Cerebellar cortex (tissue), 1 donor: Measurements from ENCODE around the gene PROX1.

Experiments used
- DNase-seq: peaks from one replicate; pipeline ENCODE4 v3.0.0-alpha.2; 2015; ENCODE audit warnings: low spot score

The PROX1 gene, protein sequence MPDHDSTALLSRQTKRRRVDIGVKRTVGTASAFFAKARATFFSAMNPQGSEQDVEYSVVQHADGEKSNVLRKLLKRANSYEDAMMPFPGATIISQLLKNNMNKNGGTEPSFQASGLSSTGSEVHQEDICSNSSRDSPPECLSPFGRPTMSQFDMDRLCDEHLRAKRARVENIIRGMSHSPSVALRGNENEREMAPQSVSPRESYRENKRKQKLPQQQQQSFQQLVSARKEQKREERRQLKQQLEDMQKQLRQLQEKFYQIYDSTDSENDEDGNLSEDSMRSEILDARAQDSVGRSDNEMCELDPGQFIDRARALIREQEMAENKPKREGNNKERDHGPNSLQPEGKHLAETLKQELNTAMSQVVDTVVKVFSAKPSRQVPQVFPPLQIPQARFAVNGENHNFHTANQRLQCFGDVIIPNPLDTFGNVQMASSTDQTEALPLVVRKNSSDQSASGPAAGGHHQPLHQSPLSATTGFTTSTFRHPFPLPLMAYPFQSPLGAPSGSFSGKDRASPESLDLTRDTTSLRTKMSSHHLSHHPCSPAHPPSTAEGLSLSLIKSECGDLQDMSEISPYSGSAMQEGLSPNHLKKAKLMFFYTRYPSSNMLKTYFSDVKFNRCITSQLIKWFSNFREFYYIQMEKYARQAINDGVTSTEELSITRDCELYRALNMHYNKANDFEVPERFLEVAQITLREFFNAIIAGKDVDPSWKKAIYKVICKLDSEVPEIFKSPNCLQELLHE

DNA sequence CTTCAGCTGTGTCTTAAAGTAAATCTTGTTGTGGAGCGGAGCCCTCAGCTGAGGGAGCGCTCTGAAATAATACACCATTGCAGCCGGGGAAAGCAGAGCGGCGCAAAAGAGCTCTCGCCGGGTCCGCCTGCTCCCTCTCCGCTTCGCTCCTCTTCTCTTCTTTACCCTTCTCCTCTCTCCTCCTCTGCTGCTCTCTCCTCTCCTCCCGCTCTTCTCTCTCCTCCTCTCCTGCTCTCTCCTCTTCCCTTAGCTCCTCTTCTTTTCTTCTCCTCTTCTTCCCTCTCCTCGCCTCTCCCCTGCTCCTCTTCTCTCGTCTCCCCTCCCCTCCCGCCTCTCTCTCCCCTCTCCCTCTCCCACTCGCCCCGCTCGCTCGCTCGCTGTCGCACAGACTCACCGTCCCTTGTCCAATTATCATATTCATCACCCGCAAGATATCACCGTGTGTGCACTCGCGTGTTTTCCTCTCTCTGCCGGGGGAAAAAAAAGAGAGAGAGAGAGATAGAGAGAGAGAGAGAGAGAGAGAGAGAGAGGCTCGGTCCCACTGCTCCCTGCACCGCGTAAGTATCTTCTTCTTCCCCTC, at the start of gene PROX1:
TSS of gene PROX1 (plus strand) at position 47 of the 580 bp plus-strand sequence. CDS start 8,563 bp downstream, outside the sequence.
- DNase-seq, result no peak

DNA sequence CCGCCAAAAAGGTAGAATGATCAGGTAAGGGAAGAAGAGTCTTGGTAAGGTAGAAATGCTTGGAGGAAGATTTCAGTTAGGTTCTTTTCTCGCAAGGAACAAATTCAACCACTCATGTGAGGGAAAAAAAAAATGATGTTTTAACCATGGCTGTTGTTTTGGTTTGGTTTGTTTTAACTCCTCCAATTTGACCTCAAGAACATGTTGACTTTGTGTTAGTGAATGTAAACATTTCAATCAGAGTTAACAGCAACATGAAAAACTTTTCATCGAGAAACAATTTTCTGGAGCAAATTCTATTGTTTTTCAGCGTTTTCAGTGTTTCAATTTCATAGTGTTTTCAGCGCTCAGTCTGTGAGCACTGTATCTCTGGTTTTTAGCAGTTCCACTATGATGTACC, 49.0 kb upstream of the PROX1 start:
- DNase-seq, result no peak

DNA sequence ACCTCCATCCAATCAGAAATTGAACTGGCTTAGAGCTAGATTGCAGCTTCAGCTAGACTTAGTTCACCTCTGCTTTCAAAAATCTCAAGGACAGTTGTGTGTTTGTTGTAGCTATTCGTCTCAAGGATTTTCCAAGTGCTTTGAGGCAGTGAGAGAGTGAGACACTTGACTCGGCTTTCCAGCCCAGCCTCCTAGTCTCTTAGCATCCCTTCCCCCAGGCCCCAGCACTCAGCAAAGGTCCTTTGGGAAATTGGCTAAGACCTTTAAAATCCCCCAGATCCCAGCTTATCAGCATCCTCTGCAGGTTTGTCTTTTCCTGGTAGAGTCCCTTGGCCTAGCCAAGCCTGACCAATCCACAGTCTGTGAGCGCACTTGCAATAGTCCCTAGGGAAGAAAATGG, 47.9 kb upstream of the PROX1 start:
- DNase-seq, result no peak

DNA sequence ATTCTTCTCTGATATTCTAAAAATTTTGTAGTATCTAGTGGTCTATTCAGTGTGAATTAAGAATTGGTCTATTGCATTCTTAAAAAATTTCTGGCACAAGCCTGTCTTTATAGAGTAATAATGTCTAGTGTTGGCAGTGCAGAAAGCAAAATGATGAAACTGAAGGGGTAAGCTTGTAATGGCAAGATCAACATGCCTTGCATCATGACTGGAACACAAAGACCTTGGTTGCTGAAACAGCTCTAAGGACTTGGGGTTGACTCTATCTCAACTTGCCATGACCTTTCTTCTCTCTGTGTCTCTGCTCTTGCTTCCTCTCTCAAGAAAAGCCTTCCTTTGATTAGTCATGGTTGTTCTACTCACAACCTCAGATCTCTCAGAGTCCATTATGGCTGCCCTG, 46.8 kb upstream of the PROX1 start:
- DNase-seq, result no peak

DNA sequence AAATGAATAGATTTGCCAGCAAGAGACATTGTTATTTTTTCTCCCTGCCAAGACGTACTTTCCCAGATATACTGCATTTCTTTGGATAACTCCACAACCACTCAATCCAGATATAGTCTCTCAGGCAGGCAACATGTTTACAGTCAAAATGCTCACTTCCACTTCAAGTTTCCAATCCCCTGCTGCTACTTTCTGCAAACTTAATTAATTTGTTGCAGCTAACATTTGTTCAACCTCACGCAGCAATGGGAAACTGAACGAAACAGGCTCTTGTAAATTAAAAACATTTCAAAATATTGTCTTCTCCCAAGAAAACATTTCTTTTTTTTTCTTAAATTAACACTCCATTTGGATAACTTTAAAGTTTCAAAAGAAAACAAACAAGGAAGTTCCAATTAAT, 45.7 kb upstream of the PROX1 start:
- no peak for DNase-seq

DNA sequence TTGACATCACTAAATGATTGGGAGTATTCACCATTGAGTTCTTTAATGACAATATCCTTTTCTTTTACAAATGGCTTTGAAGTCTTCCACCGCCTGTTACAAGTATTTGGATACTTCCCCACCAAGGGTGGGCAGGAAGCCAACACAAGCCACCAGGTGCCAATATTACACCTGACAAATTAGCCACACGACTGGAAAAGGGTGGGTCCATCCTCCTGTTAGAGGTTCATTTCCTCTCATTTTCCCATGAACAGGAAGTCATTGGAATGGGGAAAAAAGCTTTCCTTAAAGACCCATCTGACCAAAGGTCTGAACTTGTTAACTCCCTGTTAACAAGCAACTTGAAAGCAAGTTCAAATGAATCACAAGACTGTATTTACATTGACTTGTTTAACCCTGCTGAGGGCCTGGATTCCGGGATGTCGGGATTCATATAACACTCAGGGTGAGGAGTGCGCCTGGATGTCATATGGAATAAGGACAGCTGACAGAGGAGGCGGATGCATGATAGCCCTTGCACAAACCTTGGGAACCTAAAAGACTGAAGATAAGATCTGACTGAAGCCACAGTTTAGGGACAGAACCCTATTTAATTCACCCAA, 40.5 kb upstream of the PROX1 start:
- no peak for DNase-seq

DNA sequence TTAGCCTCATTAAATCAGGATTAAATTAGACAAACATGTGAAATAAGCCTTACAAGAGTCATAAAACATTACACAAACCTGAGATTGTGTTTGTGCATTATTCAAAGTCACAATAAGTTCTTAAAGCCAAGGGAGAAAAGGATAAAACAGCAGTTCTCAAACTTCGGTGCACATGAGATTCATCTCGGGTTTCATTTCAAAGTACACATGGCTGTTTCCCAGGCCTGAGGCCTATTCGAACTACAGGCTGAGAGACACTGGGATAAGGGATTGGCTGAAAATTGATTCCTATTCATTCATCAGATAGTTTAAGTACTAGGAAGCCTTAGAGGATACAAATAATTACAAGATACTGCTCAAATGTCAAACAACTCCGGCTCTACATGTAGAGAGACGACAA, 35.9 kb upstream of the PROX1 start:
- DNase-seq, result no peak

DNA sequence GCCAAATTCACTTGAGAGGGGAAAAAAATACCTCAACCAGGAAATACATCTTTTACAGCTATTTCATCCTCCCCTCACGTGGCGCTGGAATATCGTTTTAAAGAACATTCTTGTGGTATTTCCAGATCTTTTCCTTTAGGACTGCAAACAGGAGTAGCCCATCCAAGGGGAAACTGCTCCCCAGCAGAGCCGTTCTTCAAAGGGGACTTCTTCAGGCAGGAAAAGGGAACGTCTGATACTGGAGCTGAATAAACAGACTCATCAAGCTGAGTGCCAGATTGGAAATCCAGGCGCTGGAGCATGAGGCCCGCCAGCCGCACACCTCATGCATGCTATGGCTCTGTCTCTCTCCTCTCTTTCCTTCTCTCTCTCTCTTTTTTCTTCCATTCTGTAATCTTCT, 34.0 kb upstream of the PROX1 start:
- DNase-seq, result no peak

DNA sequence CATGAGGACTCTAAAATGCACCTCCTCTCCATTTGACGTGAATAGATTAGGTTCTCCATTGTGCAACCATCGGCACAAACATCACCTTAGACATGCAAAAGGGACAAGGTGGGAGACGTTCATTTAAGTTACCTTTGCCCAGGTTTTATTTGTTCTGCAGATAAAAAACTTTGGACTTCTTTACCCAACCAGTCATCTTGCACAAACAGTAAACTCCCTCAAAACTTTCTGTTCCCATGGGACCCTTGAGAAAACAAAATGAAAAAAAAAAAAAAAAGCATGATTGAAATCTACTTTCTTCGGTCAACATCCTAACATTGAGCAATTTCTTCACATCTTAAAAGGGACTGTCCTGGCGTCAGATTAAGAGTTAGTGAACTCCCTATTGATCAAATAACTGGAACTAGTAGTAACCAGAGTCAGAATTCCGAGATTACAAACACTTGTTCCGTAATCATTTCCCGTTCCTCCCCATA, 31.4 kb upstream of the PROX1 start:
- no peak for DNase-seq

DNA sequence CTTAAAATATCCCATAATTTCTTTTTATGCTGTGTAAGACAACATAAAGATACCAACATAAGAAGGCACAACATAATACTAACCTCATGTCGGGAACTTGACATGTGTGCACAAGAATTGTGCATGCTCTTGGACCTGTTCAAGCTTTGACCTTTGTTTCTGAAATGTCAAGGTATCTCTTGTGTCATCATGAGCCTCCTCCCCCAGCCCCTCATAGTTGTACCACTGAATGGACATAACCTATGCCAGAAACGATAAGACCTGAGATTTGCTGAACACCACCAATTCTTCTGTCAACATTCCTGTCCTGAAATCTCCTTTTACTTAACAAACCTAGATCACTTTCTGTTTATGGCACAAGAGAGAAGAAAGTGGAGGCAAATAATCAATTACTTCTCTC, 29.4 kb upstream of the PROX1 start:
- no peak for DNase-seq

DNA sequence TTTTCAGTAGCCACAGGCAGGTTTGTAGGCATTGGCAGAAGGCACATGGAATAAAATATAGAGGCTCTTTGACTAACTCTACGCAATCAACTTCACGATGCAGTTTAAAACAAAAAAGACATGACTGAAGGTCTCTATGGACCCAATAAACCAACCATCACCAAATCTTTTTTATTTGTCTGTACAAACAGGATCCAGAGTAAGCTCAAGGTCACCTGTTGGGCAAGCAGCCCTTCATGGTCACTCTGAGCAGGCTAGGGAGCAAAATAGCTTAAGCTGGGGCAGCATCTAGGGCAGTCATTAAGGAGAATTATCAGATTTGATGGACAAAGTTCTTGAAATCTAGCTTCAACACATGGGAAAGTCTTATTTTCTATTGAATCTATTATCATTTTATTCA, 26.8 kb upstream of the PROX1 start:
- DNase-seq, result no peak

DNA sequence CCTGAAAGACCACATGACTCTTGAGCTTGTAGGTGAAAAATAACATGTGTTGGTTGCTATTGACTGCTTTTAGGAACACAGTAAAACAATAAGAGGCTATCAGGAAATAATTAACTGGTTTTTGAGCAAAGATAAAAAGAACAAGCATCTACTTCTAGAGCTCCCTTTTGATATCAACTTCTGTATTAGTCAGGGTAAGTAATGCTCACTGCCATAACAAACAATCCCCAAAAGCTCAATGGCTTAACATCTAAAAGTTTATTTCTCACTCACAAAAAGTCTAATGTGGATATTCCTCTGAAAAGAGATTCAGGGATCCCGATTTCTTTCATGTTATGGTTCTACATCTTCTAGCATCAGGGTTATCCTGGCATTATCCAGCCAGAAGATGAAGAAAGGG, 25.3 kb upstream of the PROX1 start:
- no peak for DNase-seq

DNA sequence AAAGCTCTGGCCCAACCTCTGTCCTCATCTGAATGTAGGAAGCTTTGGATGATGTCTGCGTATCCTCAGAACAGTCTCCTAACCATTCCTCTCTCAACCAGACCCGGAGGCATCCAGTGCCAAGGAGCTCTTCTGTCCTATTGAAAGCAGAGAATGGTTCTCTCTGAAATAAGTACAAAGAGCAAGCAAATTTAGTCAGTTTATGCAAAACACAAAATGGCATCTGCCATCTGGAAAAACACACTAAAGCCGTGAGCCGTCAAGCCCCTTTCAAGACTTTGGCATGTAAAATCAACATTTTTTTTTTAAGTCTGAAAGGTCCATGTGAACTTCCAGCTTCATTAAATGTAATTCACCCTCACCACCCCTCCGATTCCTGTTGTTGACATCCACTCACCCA, 21.7 kb upstream of the PROX1 start:
- no peak for DNase-seq

DNA sequence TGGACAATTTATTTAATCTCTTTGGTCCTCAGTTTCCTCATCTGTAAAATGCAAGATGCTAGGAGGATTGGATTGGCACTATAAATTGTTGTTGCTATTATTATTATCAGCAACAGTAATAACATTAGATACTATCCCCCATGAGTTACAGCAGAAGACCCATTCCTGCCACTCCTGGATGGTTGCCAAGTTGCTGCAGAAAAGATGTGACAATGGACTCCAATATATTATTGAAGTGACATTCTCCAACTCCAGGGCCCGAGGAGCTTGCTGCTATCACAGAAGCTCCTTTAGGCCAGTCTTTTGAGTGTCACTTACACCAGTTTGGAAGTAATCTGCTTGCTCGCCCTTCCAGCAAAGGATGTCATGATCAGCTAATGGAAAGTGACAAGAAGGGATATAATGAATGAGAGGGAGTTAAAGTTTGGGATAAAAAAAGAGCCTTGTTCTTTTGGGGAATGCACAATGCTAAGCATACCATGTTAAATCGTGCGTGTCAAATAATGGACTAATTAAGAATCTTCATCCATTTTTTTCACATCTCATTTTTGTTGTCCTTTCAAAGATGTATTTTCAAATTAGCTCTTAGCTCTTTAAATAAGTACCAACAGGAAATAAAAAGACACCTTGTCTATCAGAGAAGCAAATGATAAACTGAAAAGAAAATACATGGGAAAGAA, 19.5 kb upstream of the PROX1 start:
- no peak for DNase-seq

DNA sequence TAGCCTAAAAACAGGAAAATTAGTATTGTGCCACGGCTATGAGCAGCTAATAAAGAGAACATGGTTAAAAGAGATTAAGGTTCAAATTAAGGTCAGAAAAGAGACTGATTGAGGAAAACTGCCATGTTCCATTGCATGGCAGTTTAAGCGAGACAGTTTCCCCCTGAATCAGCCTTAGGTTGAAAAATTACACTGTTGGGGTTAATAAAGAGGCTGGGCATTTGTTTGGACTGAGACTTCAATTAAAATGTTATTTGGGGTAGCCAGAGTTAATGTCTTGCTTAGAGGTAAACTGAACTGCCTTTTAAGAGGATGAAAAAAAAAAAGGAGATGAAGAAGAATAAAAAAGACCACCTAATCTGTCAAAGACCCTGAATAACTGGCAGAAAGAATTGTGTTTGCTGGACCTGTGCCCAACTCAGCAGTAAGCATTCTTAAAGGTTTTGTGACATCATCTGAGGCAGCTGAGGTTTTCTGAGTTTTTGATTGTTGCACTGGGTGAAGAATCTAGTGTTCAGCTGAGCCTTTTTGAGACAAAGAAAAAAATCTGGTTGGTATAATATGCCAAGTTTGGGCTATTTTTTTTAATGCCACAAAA, 17.7 kb upstream of the PROX1 start:
- no peak for DNase-seq

DNA sequence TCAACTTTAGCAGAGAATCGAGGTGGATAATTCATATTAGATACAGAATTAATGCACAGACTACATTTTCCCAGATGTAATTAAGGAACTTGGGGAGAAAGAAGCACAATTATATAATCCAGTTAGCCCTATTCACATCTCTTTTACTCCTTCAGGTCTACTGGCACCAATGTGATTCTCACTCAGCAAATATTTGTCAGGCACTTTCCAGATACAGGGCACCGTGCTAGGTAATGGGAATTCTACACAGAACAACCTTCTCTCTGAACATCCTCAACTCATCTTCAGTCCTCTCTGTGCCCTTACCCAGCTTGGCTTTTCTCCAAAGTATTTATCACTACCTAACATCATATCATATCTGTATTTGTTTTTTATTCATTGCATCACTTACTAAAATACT, 15.6 kb upstream of the PROX1 start:
- DNase-seq, result no peak

DNA sequence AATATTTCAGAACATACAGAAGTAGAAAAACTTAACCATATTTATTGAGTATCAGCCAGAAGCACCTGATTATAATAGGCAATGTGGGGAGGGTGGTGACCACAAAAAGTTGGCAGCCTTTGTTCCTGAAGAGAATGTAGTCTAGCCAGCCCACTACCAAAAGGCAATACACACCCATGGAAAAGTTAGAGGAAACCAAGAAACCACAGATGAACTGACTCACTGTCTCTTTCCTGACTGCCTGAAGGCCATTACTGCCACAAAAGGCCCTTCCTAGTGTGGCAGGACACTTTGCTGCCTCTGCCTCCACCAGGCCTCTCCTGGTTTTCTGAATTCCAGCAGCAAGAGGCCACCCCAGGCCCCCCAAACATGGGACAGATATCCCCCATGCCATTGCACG, 14.6 kb upstream of the PROX1 start:
- DNase-seq, result no peak

DNA sequence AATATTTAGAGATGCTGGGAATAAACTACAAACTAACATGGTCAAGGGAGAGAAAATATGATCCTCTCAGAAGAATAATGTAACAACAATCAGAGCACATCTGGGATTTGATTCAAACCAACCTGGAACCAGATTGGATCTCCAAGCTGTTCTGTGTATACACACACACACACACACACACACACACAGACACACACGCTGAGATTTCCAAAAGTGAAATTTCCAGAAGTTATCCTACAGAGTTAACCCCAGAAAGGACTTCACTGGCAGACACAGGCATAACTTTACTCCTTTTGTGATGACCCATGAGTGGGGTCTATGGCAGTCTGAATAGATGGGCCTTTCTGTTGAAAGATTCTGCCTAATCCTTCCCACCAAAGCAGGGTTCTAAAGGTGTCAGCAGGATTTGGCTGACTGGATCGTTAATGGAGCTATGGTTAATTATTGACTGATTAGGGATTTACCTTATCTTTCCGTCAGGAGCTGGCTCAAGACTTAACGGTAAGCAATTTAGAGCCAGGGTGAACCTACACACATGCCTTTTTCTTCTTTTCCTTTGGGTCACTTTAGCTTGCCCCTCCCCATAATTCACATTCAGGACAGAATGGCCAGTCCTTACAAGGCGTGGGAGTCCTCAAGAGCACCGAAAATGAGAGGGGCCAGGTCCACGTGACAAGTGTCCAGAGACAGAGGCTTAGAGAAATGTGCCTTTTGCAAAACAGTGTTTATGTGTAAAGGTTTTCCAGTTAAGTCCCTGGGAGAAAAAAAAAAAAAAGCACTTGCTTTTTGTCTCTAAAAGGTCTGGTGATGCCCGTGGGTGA, 10.9 kb upstream of the PROX1 start:
- DNase-seq, result no peak

DNA sequence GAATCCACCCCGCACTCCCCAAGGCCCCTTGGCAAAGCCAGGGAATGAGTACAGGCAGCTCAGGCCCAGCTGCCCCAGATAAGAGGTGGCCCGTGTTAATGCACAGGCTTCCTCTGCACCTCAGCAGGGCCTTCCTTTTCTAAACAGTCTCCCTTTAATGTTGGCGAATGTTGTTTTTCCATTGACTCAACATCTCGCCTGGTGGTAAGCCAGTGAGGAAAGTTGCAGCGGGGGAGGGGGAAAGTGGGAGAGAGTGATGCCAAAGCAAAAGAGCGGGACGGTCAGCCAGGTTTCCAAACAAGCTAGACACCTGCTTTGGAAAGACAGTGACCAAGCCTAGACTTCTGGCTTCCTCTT, 10.3 kb upstream of the PROX1 start:
- DNase-seq, result no peak

DNA sequence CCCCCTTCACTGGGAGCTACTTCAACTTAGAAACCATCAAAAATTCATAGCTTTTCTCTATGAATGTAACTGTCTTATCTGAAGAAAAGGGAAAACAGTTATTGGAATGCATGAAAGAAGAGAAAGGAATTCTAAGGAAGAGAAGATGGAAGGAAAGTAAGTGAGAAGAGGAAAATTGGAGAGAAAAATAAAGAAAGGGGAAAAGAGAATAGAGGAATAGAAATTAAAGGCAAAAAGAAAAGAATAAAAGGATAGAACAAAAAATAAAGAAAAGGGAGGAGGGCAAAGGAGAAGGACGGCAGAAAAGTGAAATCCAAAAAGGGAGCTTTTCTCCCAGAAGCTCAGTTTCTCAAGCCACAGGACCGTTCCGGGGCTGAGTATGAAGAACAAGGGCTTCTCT, 9.9 kb upstream of the PROX1 start:
- DNase-seq, result no peak
